ENCODE data around the gene NCKAP5.

Gene NCKAP5

DNA sequence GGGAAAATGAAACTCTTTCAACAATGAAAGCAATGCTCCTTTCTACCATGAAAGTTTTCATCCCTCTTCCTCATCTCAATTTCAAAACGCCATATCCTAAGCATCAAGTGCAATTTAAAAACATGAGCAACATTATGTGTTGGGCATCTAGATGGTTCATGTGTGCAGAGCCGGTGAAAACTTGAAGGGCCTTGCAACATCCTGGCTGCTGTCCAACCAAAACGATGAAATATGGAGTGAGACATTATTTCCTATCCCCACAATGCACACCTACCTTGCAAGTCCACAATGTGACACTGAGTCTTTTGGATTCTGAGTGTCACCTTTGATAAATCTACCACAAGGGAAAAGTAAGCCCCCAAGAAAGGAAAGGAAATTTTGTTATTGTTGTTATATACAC is 110.0 kb downstream of the NCKAP5 start:
- no peak for DNase-seq (ENCODE audit: low read depth in 2 of 2)

DNA sequence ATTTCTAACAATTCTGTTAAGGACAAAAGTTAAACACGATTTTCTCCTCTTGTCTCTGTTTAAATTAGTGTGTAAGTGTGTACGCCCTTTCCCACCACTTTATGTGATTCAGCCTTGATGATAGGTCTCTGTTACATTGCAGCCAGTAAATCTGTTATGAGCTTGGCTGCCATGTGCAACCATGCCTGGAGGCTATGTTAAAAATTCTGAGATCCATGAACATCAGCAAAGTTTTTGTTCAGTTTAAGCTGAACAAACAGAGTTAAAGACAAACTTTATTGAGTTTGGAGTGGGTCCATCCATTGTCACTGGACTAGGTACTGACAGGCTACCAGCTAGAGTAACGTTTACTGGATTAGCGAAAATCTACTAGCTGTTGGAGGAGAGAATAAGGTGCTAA is 110.4 kb downstream of the NCKAP5 start:
- no peak for DNase-seq (ENCODE audit: low read depth in 2 of 2)

DNA sequence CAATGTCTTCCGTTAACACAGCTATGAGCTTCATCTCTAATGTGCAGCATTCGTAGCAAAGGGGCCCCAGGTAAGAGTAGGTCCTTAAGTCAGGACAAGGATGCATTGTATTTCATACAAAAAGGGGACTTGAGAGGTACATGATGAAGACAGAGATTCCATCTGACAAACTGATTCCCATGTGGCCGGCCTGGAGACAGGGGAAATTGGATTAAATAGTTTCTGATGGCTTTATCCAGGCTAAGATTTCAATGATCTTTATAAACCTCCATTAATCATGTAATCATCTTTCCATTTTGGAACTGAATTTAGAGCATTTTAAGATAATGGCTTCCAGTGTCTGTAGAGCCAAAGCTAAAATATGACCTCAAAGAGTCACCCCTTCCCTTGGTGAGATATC is 111.3 kb downstream of the NCKAP5 start:
- no peak for DNase-seq (ENCODE audit: low read depth in 2 of 2)

DNA sequence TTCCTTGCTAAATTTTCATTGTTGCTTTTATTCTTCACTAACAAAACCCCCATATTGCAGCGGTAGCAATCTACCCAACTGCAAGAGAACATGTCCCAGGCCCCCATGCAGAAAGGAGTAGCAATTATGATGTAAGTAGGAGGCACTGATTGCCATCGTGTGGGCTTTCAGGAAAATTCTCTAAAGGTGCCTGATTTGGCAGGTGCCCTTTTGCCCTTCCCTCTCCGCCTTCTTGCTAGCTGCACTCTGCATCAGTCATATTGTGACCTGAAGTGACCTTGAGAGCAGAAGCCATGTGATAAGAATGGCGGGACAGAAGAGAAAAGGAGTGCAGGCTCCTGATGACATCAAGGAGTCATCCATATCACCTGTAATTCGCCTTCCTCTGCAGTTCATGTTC is 112.1 kb downstream of the NCKAP5 start:
- no peak for DNase-seq (ENCODE audit: low read depth in 2 of 2)

DNA sequence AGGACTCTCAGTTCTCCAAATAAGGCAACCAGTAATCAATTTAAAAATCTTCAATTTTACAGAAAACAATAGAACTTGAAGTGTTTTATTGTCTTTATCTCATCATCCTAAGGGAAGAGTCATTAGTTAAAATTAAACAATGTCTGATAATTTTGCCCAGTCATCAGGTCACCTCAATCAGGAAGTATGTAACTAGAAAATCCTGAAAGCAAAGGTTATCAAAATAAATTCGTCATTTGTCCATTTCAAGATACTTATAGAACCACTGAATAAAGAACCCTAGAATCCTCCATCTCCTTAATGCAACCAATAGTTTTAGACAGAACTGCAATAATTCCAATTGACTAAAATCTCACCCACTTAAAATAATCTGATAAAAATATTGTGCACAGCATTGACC is 115.2 kb downstream of the NCKAP5 start:
- no peak for DNase-seq (ENCODE audit: low read depth in 2 of 2)

DNA sequence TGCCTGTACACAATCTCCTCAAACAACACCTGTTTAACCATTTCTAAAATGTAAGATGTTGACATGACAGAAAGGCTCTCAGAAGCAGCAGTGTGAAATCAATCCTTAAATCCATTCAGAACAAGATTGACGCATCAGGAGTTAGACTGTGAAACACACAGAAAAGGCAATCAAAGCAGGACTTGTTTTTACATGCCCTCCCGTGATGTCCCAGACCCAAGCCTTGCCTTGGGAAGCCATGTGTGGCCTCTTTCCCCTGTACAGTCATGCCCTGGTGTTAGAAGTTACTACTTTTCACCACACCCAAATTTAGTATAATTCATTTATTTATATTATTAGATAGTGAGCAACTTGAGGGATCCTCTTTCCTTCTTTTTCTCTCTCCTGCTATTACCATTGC is 115.7 kb downstream of the NCKAP5 start:
- DNase-seq (ENCODE audit: low read depth in 2 of 2), result no peak

DNA sequence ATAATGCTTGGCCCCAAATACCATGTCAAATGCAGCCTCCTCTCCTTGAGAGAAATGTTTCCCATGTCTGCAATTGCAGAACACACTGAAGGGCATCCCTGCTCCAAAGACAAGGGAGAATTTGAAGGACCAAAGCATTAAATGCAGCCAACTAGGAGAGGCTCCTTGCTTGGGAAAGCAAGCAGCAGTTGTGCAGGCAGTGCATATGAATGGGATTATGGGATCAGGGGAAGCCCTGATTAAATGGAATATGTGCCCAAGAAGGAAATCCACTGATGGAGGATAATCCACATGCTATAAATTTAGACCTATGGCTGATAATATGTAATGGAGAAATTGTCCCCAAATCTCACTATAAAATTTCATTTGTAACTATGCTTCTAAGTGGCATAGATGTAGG is 116.1 kb downstream of the NCKAP5 start:
- DNase-seq (ENCODE audit: low read depth in 2 of 2), result no peak

DNA sequence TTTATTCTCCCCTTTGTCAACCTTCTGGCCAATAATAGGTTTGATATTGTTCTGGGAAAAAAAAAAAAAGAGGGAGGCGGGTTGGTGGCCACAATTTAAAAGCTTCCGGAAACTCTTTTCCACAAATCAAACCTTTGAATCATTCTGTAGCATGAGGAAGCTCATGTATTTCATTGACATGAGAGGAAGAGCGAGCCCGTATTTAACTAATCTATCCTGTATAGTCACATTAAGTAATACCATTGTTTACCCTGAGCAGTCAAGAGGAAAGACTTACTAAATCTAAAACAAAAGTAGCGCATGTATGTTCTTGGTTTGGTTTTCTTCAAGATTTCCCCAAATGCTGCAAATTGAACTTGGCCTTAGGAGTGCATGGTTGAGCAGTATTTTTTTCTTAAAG is 120.1 kb downstream of the NCKAP5 start:
- DNase-seq (ENCODE audit: low read depth in 2 of 2), result no peak

DNA sequence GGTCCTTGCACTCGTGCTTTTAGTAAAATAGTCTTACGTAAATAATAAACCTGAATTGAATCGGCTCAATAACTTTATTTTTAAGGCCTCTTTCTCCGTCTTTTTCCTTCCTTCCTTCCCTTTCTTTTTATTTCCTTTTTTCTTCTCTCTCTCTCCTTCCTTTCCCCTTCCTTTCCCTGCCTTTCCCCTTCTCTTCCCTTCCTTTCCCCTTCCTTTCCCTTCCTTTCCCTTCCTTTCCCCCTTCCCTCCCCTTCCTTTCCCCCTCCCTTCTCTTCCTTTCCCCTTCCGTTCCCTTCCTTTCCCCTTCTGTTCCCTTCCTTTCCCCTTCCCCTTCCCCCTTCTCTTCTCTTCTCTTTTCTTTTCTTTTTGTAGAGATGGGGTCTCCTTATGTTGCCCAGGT is 121.0 kb downstream of the NCKAP5 start:
- no peak for DNase-seq (ENCODE audit: low read depth in 2 of 2)

DNA sequence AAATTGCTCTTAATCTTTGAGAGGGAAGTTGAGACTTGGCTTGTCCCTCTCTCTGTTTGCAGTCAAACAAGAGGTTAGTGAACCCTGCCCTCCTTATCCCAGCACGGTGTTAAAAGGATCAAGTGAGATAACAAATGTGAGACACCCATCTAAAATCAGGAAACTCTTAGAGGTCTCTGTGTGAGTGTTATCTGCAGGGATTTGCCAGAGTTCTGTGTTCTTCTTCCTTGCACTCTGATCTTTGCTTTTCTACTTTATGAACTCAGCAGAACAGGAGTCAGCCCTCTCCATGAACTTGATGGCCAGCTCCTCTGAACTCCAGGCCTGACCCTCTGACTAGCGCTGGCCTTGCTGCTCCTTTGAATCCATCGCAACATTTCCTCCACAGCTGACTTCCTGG is 123.8 kb downstream of the NCKAP5 start:
- no peak for DNase-seq (ENCODE audit: low read depth in 2 of 2)

DNA sequence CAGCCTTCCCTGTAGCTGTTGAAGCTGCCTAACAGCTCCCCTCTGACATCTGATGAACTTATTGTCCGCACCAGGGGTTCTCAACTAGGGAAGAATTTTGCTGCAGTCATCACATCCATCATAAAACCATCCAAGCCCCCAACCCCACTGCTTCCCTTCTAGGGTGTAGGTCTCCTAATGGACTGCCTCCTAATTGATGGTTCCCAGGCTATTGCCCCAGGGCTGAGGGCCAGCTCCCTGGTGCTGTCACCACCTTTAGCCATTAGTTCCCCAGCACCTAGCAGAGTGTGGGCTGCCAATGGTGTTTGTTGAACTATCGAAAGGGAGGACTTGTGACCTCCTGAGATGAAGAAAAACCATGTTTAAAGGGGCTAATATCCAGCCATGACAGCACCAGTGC is 125.9 kb downstream of the NCKAP5 start:
- DNase-seq (ENCODE audit: low read depth in 2 of 2), result no peak

DNA sequence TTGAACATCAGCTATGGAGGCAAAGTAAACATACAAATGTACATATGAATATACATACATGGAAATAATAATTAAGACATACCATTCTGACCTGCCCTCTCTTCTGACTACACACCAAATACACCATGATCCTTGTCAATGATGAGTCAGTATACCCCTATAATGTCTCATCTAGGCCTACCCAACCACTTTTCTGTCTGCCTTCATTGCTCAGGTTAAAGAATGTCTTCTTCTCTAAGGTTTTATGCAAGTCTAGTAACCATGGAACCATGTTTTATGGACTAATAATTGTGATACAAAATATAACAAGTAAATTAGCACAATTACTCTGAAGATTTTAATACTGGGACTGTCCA is 128.7 kb downstream of the NCKAP5 start:
- no peak for DNase-seq (ENCODE audit: low read depth in 2 of 2)

DNA sequence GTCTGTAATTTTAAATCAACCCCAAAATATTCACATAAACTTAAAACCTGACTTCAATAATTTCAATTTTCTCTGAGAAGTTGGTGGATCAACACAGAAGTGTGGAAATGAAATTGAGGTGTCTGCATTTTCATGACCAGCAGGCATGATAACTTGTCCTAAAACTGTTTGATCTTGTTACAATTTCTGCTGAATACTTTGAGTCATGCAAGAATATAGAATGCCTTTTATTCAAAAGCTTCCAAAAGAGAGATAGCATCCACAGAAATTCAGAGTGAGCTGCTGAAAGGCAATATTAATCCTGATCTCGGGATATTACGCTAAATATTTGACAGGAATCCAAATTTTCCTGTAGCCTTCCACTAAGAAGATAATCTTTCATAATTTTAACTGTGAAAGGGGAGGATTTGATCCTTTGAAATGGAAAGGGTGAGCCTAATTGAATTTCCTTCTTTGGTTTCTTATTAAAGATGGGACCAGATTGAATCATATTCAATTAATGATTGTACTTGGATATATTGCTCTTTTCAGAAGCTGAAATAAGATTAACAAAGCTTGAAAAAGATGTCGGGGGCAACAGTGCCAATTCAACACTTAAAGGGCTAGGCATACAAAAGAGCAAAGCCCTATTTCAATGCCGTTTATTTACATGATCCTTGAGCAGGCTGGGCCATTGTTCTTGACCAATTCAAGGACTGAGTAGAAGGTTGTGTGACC is 129.3 kb downstream of the NCKAP5 start:
- DNase-seq (ENCODE audit: low read depth in 2 of 2), result no peak

DNA sequence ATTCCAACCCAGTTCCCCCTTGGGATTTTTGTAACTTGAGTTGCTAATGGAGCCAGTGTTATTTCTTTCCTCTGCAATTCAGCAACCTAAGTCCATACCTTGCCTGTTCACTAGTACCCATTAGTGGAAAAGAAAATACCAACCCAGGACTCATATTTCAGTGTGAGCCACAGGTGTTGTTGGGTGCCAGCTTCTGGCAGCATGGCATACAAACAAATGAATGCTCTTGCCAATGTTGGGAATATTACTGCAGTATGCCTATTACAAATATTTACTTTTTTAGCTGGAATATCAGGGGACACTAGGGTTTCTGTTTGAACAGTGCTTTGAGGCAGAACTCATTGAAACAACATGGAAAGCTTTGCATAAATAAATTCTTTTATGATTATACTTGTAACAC is 130.2 kb downstream of the NCKAP5 start:
- no peak for DNase-seq (ENCODE audit: low read depth in 2 of 2)

DNA sequence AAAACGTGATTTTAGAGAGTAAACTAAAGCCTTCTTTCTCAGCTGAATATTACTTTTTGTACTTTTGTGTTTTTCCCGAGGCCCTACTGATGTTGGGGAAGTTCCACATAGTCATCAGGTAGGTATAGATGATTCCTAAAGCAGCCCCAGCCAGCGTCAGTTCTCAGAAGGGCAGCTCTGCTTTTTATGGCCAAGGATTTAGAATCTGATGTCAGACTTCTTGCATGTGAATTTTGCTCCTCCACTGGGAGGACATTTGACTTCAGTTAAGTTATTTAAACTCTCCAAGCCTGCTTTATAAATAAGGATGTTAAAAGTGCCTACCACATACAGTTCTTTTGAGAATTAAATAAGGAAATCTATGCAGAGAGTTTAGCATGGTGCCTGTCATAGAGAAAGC is 130.8 kb downstream of the NCKAP5 start:
- no peak for DNase-seq (ENCODE audit: low read depth in 2 of 2)

DNA sequence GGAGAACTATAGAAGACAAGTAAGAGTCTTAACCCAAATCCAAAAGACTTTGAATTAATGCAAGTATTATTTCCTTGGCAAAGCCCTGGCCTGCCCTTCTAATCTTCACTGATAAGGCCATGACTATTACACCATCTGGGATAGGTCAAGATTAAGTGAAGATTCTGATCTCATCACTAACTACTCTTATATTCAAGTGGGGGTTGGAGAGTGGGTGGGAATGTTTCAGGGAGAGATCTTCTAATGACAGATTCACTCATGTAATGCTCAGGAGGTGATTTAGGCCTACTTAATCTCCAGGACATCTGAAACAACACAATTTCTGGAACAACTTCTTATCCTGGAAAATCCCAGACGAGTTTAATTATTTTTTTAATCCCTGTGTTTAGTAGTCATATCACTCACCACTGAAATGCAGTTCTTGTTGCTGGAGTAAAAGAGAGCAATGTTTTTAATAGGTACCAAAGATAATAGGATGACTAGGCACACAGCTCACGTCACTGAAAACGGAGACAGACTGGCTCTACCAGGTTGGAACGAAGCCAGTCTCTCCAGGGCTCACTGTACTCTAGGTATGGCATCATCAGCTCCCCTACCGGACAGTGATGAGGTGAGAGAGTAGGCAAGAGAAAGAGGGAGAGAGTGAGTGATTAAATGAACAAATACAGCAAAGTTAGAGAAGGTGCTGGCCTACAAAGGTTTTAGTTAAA is 133.1 kb downstream of the NCKAP5 start:
- DNase-seq (ENCODE audit: low read depth in 2 of 2), result no peak

DNA sequence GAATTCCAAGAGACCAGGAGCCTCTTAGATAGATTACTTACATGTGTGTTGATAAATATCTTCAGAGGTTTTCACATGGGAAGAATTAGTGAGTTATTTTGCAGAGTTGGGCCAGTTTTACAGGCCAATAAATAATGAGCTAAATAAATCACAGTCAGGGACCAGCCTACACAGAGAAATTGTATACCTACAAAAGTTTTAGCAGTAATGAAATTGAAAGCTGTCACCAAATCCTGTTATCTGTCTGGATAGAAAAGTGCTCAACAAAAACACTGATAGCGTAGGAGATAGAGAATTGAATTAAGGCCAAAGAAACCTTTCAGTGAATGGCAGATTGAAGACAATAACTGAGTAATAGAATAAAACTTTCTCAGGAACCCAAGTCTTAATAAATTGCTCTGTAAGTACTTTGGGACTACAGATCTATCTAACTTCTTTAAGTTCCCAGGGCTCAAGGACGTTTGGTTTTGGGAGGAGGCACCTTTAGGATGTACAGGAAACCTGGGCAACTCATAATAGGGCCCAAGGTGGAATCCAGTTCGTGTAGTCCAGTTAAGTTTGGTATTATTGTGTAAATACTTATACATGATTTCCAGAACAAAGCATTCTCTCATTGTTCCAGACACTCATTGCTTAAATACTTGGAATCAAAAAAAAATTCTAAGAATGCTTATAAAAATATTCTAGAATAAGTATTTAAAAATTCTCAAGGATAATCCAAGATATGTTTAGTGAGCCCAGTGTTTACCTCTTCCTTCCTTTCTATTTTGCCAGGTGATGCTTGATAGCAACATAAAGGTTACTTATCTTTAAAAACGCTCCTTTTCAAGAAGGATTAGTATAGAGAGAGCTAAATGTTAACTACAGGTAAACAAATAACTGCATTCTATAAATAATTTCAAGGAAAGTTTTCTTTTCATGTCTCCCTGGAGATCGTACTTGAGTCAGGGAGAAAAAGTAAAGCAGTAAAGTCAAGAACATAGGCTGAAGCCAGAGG is 134.5 kb downstream of the NCKAP5 start:
- DNase-seq (ENCODE audit: low read depth in 2 of 2), result no peak

DNA sequence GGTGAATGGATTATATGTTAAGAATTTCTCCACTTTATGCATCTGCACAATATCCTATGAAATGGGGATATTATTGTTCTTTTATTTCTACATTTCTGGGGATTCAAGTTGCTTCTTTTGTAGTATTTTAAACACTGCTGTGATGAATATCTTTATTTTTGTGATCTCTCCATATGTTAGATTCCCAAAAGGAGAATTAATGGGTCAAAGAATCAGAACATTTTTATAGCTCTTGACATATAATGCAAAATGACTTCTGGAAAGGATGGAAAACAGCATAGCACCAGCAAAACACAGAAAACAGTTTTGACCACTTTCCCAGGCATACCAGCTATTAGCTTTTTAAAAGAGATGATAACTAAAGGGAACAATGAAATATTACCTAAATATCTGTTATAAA is 135.5 kb downstream of the NCKAP5 start:
- no peak for DNase-seq (ENCODE audit: low read depth in 2 of 2)

DNA sequence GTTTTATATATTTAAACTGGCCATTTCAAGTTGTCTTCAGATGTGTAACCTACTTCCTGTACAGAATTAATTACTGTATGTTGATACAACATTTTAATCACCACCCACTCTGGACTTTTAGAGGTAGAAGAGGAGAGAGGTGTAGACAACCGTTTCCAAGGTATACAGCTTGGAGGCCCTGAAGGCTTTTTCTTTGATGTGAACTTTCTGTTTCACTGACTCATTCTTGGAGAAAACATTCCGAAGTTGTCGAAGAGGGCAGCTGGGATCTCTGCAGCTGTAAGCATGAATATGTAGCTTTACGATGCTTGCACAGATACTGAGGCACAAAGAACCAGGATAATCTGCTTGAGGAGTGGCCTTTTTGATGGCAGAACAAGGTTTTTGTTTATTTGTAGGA is 137.0 kb downstream of the NCKAP5 start:
- DNase-seq (ENCODE audit: low read depth in 2 of 2), result no peak

DNA sequence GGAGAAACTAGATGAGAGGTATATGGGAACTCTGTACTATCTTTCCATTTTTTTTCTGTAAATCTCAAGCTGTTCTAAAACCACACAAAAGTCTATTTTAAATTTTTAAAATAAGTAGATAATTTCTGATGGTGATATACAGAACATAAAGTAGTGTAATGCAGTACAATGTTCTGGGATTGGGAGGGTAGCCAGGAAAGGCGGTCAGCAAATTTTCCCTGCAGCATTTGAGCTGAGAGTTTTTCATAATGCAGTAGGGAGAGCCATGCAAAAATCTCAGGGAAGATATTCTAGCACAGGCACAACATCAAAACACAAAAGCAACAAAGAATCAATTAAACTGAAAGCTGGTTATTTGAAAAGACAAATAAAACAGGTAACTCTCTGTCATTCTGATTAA is 141.5 kb downstream of the NCKAP5 start:
- no peak for DNase-seq (ENCODE audit: low read depth in 2 of 2)

DNA sequence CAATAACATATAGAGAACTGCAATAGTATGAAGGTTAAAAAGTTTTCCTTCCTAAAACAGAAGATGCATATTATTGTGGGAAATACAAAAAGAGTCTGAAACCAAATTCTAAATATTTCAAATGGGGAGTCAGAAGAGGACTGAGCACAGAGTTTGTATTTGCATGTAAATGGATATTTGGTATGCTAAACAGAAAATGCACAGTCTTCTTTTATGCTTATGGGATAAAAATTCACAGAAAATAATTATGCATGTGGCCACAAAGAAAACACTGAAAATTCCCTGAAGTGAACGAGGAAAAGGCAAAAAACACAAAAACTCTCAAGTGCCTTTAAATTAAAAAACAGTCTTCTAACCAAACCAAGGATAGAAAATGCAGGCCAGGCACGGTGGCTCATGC is 142.7 kb downstream of the NCKAP5 start:
- DNase-seq (ENCODE audit: low read depth in 2 of 2), result no peak

DNA sequence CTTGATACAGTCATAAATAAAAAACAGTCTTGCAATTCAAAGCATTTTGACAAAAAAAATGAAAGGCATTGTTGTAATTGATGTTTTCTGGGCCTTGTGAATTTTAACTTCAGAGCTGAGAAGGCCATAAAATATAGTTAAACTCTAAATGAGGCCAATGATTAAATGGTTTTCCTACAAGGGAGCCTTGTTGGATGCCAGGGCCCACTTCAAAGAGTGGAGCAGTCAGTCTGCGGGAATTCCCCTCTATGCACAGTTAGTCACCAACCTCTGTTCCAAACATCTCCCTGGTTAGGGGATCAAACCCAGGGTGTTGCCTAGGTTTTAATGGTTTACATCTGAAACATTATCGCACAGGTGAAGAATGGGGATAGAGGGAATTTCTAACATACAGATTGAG is 143.4 kb downstream of the NCKAP5 start:
- no peak for DNase-seq (ENCODE audit: low read depth in 2 of 2)

DNA sequence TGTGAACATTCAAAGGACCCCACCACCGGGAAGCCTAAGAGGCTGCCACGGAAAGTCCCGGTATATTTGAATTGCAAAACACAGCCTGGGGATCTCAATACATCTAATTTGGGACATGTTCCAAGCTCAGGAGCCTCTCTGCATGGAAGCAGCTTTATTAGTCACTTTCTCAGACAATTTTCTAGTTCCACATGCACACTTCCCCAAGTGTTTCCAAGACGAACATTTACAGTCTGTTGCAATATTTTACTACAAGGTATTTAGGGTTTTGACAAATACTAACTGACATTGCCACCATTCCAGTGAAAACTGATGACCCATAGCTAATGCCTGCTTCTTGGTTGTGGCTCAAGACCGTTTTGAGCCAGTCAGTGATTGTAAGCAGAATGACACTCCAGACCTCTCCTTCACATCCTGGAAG is 145.3 kb downstream of the NCKAP5 start:
- DNase-seq (ENCODE audit: low read depth in 2 of 2), result no peak

All from stimulated activated CD4-positive, alpha-beta T cell treated with anti-CD3 and anti-CD28 coated beads, Interleukin-4, amount 100 ng/mL, for 48 hours (primary cell).